HepG2 (cell line): ENCODE measurements around the gene NOL4L. TPM values are rescaled to one million over a fixed set of nuclear protein-coding genes. Genes with fewer than 3 reads are reported as not detected.

Experiments
- FOXC1 ChIP-seq: sonication (generic); formaldehyde crosslinking; IDR thresholded peaks from 2 replicates; pipeline ENCODE4 v1.8.0; 2022; ENCODE audit warnings: mild to moderate bottlenecking, missing genetic modification reagents, borderline replicate concordance
- JUN ChIP-seq: sonication (generic); formaldehyde crosslinking; IDR thresholded peaks from 2 replicates; pipeline ENCODE4 v1.4.0; 2020; ENCODE audit warnings: mild to moderate bottlenecking, missing genetic modification reagents
- KDM1A ChIP-seq: IDR thresholded peaks from 2 replicates; pipeline ENCODE4 v1.6.1; 2016; ENCODE audit warnings: missing compliant biosample characterization
- KLF12 ChIP-seq: sonication (generic); formaldehyde crosslinking; IDR thresholded peaks from 2 replicates; pipeline ENCODE4 v1.4.0; 2020; ENCODE audit warnings: missing genetic modification reagents, borderline replicate concordance
- POLR2AphosphoS2 ChIP-seq: IDR thresholded peaks from 2 replicates; pipeline ENCODE4 v1.6.1; 2011; ENCODE audit warnings: low read depth, low read length, improper control_type of control experiment
- RFX1 ChIP-seq: fragments of 450-650 bp; IDR thresholded peaks from 2 replicates; pipeline ENCODE4 v1.6.1; 2017
- SKI ChIP-seq: fragments of 450-650 bp; IDR thresholded peaks from one replicate; pipeline ENCODE4 v1.6.1; 2018; ENCODE audit warnings: mild to moderate bottlenecking; ENCODE audit not compliant: partially characterized antibody
- ZFP62 ChIP-seq: sonication (generic); formaldehyde crosslinking; IDR thresholded peaks from 2 replicates; pipeline ENCODE4 v1.4.0; 2020; ENCODE audit warnings: missing genetic modification reagents
- ZNF121 ChIP-seq: sonication (generic); formaldehyde crosslinking; IDR thresholded peaks from 2 replicates; pipeline ENCODE4 v1.5.0; 2020; ENCODE audit warnings: mild to moderate bottlenecking, missing genetic modification reagents
- ZNF17 ChIP-seq: sonication (generic); formaldehyde crosslinking; IDR thresholded peaks from 2 replicates; pipeline ENCODE4 v1.5.0; 2020; ENCODE audit warnings: mild to moderate bottlenecking, missing genetic modification reagents
- ZNF264 ChIP-seq: sonication (generic); formaldehyde crosslinking; IDR thresholded peaks from 2 replicates; pipeline ENCODE4 v1.4.0; 2020; ENCODE audit warnings: missing genetic modification reagents
- ZNF326 ChIP-seq: sonication (generic); formaldehyde crosslinking; IDR thresholded peaks from 2 replicates; pipeline ENCODE4 v1.4.0; 2020; ENCODE audit warnings: missing genetic modification reagents, borderline replicate concordance
- ZNF331 ChIP-seq: sonication (generic); formaldehyde crosslinking; IDR thresholded peaks from 2 replicates; pipeline ENCODE4 v1.4.0; 2020; ENCODE audit warnings: missing genetic modification reagents
- ZNF781 ChIP-seq: sonication (generic); formaldehyde crosslinking; IDR thresholded peaks from 2 replicates; pipeline ENCODE4 v1.5.1; 2020; ENCODE audit warnings: borderline replicate concordance, mild to moderate bottlenecking, missing genetic modification reagents; ENCODE audit errors: not compliant biosample characterization
- polyA plus RNA-seq, 8 experiments: library from polyadenylated mRNA; depleted of rRNA in 3 of 8; stranded (reverse) in 7 of 8; unstranded in 1 of 8; fragments of >200 nt; fragmentation: Illumina TruSeq in 4 of 8; extraction: Trizol in 4 of 8; gene quantifications; 2 replicates each; pipeline versions ENCODE4 v1.2.1 to v1.2.3, GENCODE V29; 2011 to 2016; ENCODE audit warnings: low read depth in 4 of 8, missing spikeins in 1 of 8, mixed read lengths in 1 of 8; ENCODE audit not compliant: insufficient read depth in 1 of 8
- total RNA-seq, 5 experiments: library from RNA; depleted of rRNA; stranded (reverse); fragments of >200 nt; fragmentation: Illumina TruSeq; extraction: Trizol; gene quantifications; 2 replicates each; pipeline ENCODE4 v1.2.3, GENCODE V29; 2016; ENCODE audit warnings: low read depth in 1 of 5
- TF ChIP-seq, protein P1 (sequence below): IDR thresholded peaks from 2 replicates; pipeline ENCODE4 v1.6.1; 2016; ENCODE audit warnings: missing compliant biosample characterization, missing genetic modification reagents, borderline replicate concordance
- TF ChIP-seq, protein P2 (sequence below): sonication (generic); formaldehyde crosslinking; IDR thresholded peaks from 2 replicates; pipeline ENCODE4 v1.5.1; 2020; ENCODE audit warnings: mild to moderate bottlenecking, missing genetic modification reagents
- TF ChIP-seq, protein P3 (sequence below): sonication (generic); formaldehyde crosslinking; IDR thresholded peaks from 2 replicates; pipeline ENCODE4 v1.4.0; 2020; ENCODE audit warnings: mild to moderate bottlenecking, low read depth, missing genetic modification reagents
- TF ChIP-seq, protein P4 (sequence below): sonication (generic); formaldehyde crosslinking; IDR thresholded peaks from 2 replicates; pipeline ENCODE4 v1.4.0; 2020; ENCODE audit warnings: missing genetic modification reagents
- TF ChIP-seq, protein P5 (sequence below): sonication (generic); formaldehyde crosslinking; IDR thresholded peaks from 2 replicates; pipeline ENCODE4 v1.4.0; 2020; ENCODE audit warnings: missing genetic modification reagents

The NOL4L gene
- total and polyA plus RNA-seq, 2 of the 13 experiments (the other 11 are each of a cell fraction or from before 2014, with no cell fraction given): 16.6 to 35.4 TPM

DNA sequence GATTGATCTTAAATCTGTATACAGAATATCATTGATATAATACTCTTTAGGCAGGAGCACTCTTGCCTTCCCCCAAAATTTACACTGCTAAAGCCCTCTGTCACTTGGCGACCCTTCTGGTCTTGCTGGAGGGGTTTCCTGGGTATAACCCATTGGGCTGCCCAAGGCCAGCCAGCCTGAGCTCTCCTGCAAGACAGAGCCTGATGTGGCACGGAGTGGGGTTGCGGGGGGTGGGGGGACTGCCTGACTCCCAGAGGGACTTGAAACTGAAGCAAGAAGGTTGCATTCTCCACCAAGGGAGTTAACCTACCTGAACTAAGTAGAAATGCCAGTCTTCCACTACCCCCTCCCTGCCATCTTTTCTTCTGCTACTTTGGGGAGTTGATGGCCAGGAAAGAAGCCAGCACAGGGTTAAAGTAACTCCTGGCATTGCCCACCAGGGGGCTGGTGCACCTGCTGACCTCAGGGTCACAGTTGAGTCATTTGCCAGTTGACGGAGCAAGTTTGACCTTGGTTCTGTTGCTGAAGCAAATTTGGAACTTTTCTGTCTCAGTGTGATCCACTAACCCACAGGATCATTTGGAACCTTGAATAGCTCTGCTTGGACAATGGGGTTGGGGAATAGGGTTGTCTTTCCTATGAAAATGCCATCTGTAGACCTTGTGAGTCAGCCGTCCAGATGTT lies 147.6 kb downstream of the NOL4L start (continued):
- TF ChIP-seq, protein P1, sequence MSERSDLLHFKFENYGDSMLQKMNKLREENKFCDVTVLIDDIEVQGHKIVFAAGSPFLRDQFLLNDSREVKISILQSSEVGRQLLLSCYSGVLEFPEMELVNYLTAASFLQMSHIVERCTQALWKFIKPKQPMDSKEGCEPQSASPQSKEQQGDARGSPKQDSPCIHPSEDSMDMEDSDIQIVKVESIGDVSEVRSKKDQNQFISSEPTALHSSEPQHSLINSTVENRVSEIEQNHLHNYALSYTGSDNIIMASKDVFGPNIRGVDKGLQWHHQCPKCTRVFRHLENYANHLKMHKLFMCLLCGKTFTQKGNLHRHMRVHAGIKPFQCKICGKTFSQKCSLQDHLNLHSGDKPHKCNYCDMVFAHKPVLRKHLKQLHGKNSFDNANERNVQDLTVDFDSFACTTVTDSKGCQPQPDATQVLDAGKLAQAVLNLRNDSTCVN (CRISPR knock-in tag): no peak
- TF ChIP-seq POLR2AphosphoS2 (no peak), KDM1A (CRISPR knock-in tag) (0 out of 2 replicates have a peak, but pooled peaks have one; percentile 51), ZNF17 (CRISPR knock-in tag) (no peak), KLF12 (CRISPR knock-in tag) (no peak), FOXC1 (CRISPR knock-in tag) (no peak), ZNF121 (CRISPR knock-in tag) (no peak), ZNF331 (no peak; the same call in 1 of the 2 replicates), ZNF781 (CRISPR knock-in tag) (peak; percentile 31), SKI (no peak), ZFP62 (CRISPR knock-in tag) (no peak), JUN (CRISPR knock-in tag) (peak; percentile 70; the same call in 1 of the 2 replicates), RFX1 (no peak), ZNF326 (CRISPR knock-in tag) (no peak), ZNF264 (CRISPR knock-in tag) (no peak)
- TF ChIP-seq, protein P2, sequence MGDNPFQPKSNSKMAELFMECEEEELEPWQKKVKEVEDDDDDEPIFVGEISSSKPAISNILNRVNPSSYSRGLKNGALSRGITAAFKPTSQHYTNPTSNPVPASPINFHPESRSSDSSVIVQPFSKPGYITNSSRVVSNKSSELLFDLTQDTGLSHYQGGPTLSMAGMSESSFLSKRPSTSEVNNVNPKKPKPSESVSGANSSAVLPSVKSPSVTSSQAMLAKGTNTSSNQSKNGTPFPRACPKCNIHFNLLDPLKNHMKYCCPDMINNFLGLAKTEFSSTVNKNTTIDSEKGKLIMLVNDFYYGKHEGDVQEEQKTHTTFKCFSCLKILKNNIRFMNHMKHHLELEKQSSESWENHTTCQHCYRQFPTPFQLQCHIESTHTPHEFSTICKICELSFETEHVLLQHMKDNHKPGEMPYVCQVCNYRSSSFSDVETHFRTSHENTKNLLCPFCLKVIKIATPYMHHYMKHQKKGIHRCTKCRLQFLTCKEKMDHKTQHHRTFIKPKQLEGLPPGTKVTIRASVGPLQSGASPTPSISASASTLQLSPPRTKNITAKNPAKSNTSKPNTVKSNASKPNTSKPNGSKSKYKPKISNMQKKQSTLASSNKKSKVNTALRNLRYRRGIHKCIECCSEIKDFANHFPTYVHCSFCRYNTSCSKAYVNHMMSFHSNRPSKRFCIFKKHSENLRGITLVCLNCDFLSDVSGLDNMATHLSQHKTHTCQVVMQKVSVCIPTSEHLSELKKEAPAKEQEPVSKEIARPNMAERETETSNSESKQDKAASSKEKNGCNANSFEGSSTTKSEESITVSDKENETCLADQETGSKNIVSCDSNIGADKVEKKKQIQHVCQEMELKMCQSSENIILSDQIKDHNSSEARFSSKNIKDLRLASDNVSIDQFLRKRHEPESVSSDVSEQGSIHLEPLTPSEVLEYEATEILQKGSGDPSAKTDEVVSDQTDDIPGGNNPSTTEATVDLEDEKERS (CRISPR knock-in tag): no peak
- TF ChIP-seq, protein P3, sequence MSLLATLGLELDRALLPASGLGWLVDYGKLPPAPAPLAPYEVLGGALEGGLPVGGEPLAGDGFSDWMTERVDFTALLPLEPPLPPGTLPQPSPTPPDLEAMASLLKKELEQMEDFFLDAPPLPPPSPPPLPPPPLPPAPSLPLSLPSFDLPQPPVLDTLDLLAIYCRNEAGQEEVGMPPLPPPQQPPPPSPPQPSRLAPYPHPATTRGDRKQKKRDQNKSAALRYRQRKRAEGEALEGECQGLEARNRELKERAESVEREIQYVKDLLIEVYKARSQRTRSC (CRISPR knock-in tag): no peak
- TF ChIP-seq, protein P4, sequence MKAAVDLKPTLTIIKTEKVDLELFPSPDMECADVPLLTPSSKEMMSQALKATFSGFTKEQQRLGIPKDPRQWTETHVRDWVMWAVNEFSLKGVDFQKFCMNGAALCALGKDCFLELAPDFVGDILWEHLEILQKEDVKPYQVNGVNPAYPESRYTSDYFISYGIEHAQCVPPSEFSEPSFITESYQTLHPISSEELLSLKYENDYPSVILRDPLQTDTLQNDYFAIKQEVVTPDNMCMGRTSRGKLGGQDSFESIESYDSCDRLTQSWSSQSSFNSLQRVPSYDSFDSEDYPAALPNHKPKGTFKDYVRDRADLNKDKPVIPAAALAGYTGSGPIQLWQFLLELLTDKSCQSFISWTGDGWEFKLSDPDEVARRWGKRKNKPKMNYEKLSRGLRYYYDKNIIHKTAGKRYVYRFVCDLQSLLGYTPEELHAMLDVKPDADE (CRISPR knock-in tag): no peak
- TF ChIP-seq, protein P5, sequence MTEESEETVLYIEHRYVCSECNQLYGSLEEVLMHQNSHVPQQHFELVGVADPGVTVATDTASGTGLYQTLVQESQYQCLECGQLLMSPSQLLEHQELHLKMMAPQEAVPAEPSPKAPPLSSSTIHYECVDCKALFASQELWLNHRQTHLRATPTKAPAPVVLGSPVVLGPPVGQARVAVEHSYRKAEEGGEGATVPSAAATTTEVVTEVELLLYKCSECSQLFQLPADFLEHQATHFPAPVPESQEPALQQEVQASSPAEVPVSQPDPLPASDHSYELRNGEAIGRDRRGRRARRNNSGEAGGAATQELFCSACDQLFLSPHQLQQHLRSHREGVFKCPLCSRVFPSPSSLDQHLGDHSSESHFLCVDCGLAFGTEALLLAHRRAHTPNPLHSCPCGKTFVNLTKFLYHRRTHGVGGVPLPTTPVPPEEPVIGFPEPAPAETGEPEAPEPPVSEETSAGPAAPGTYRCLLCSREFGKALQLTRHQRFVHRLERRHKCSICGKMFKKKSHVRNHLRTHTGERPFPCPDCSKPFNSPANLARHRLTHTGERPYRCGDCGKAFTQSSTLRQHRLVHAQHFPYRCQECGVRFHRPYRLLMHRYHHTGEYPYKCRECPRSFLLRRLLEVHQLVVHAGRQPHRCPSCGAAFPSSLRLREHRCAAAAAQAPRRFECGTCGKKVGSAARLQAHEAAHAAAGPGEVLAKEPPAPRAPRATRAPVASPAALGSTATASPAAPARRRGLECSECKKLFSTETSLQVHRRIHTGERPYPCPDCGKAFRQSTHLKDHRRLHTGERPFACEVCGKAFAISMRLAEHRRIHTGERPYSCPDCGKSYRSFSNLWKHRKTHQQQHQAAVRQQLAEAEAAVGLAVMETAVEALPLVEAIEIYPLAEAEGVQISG (CRISPR knock-in tag): peak; percentile 48; the same call in 1 of the 2 replicates
